ENCODE results near the gene PSMB2.

PSMB2 gene

GRCh38 chr1:35599411-35599810, 41.9 kb downstream of the PSMB2 start:
- H3K36me3 ChIP-seq (replicated peaks; ENCODE audit: low read depth, low read length) = peaks cover 8% of the 10 kb centered on the region
- H3K4me3 ChIP-seq (ENCODE audit: low read length) = no peak overlapping the region
- no peak overlapping the region for H2AFZ ChIP-seq (ENCODE audit: low read depth, low read length)
- no peak overlapping the region for H3K27ac ChIP-seq (ENCODE audit: low read length)
- no peak overlapping the region for H3K9ac ChIP-seq (ENCODE audit: low read length)
- no peak overlapping the region for H3K4me2 ChIP-seq (ENCODE audit: low read length)
- H3K27me3 ChIP-seq (ENCODE audit: low read depth, low read length) = no peaks in the 10 kb centered on the region
- no peak for TF ChIP-seq CTCF (IDR thresholded peaks at IDR 0.05; ENCODE audit: low read depth, low read length)
- no peak for TF ChIP-seq EZH2phosphoT487 (IDR thresholded peaks at IDR 0.05; ENCODE audit: low read depth)
- no peaks in the 10 kb centered on the region for H3K79me2 ChIP-seq (ENCODE audit: low read length)
- H3K9me3 ChIP-seq (ENCODE audit: insufficient read depth, low read length) = no peaks in the 10 kb centered on the region
- no peaks in the 10 kb centered on the region for H3K4me1 ChIP-seq (ENCODE audit: low read length)
- H4K20me1 ChIP-seq (ENCODE audit: insufficient read depth, low read length) = no peaks in the 10 kb centered on the region

- no peaks in the 10 kb centered on the region for H3K79me2 ChIP-seq (ENCODE audit: low read length)
- TF ChIP-seq EZH2phosphoT487 (IDR thresholded peaks at IDR 0.05; ENCODE audit: low read depth) = no peak
- no peak for TF ChIP-seq CTCF (IDR thresholded peaks at IDR 0.05; ENCODE audit: low read depth, low read length)
- H3K9me3 ChIP-seq (ENCODE audit: insufficient read depth, low read length) = no peaks in the 10 kb centered on the region
- H3K9ac ChIP-seq (ENCODE audit: low read length) = no peak overlapping the region
- peaks cover 8% of the 10 kb centered on the region for H3K36me3 ChIP-seq (replicated peaks; ENCODE audit: low read depth, low read length)
- no peaks in the 10 kb centered on the region for H4K20me1 ChIP-seq (ENCODE audit: insufficient read depth, low read length)
- H3K27me3 ChIP-seq (ENCODE audit: low read depth, low read length) = no peaks in the 10 kb centered on the region
- no peaks in the 10 kb centered on the region for H3K4me1 ChIP-seq (ENCODE audit: low read length)
- H3K27ac ChIP-seq (ENCODE audit: low read length) = no peak overlapping the region
- no peak overlapping the region for H2AFZ ChIP-seq (ENCODE audit: low read depth, low read length)
- H3K4me3 ChIP-seq (ENCODE audit: low read length) = no peak overlapping the region
- H3K4me2 ChIP-seq (ENCODE audit: low read length) = no peak overlapping the region
These were observed 42.4 kb downstream of the PSMB2 start for GRCh38 chr1:35598895-35599294.

- no peak overlapping the region for H2AFZ ChIP-seq (ENCODE audit: low read depth, low read length)
- H3K4me1 ChIP-seq (ENCODE audit: low read length) = no peaks in the 10 kb centered on the region
- no peaks in the 10 kb centered on the region for H3K79me2 ChIP-seq (ENCODE audit: low read length)
- H3K27me3 ChIP-seq (ENCODE audit: low read depth, low read length) = no peaks in the 10 kb centered on the region
- no peaks in the 10 kb centered on the region for H4K20me1 ChIP-seq (ENCODE audit: insufficient read depth, low read length)
- no peak overlapping the region for H3K9ac ChIP-seq (ENCODE audit: low read length)
- no peak overlapping the region for H3K4me2 ChIP-seq (ENCODE audit: low read length)
- peaks cover 2% of the 10 kb centered on the region for H3K36me3 ChIP-seq (replicated peaks; ENCODE audit: low read depth, low read length)
- H3K27ac ChIP-seq (ENCODE audit: low read length) = no peak overlapping the region
- TF ChIP-seq EZH2phosphoT487 (IDR thresholded peaks at IDR 0.05; ENCODE audit: low read depth) (no peak), CTCF (IDR thresholded peaks at IDR 0.05; ENCODE audit: low read depth, low read length) (no peak)
- H3K9me3 ChIP-seq (ENCODE audit: insufficient read depth, low read length) = no peaks in the 10 kb centered on the region
- no peak overlapping the region for H3K4me3 ChIP-seq (ENCODE audit: low read length)
These were observed 43.5 kb downstream of the PSMB2 start for GRCh38 chr1:35597870-35598269.

- TF ChIP-seq EZH2phosphoT487 (IDR thresholded peaks at IDR 0.05; ENCODE audit: low read depth) = no peak
- no peak for TF ChIP-seq CTCF (IDR thresholded peaks at IDR 0.05; ENCODE audit: low read depth, low read length)
- H3K4me1 ChIP-seq (ENCODE audit: low read length) = no peaks in the 10 kb centered on the region
- H2AFZ ChIP-seq (ENCODE audit: low read depth, low read length) = no peak overlapping the region
- H3K79me2 ChIP-seq (ENCODE audit: low read length) = no peaks in the 10 kb centered on the region
- H4K20me1 ChIP-seq (ENCODE audit: insufficient read depth, low read length) = no peaks in the 10 kb centered on the region
- H3K4me3 ChIP-seq (ENCODE audit: low read length) = no peak overlapping the region
- H3K9me3 ChIP-seq (ENCODE audit: insufficient read depth, low read length) = no peaks in the 10 kb centered on the region
- no peak overlapping the region for H3K27ac ChIP-seq (ENCODE audit: low read length)
- no peaks in the 10 kb centered on the region for H3K36me3 ChIP-seq (replicated peaks; ENCODE audit: low read depth, low read length)
- no peaks in the 10 kb centered on the region for H3K27me3 ChIP-seq (ENCODE audit: low read depth, low read length)
- no peak overlapping the region for H3K4me2 ChIP-seq (ENCODE audit: low read length)
- H3K9ac ChIP-seq (ENCODE audit: low read length) = no peak overlapping the region
These were observed 45.6 kb downstream of the PSMB2 start for GRCh38 chr1:35595684-35596083.
